Upper lobe of right lung (tissue), 1 donor: ENCODE measurements around the gene ZNF366. TPM values are rescaled to one million over a fixed set of nuclear protein-coding genes. Genes with fewer than 3 reads are reported as not detected.

ENCODE experiments used
- ATAC-seq: fragments of 200-7000 bp; cut with Tn5 transposase; one replicate; pipeline ENCODE4 v1.9.1; 2020; ENCODE audit warnings: mild to moderate bottlenecking, moderate library complexity
- DNase-seq: peaks from one replicate; pipeline ENCODE4 v3.0.0-alpha.2; 2020
- H3K27ac ChIP-seq: fragments of 200-600 bp; one replicate; pipeline ENCODE4 v1.8.0; 2022
- H3K27me3 ChIP-seq: fragments of 200-600 bp; one replicate; pipeline ENCODE4 v1.8.0; 2022; ENCODE audit warnings: mild to moderate bottlenecking
- H3K36me3 ChIP-seq: fragments of 200-600 bp; one replicate; pipeline ENCODE4 v1.8.0; 2022
- H3K4me1 ChIP-seq: fragments of 200-600 bp; one replicate; pipeline ENCODE4 v1.8.0; 2022
- H3K4me3 ChIP-seq: fragments of 200-600 bp; one replicate; pipeline ENCODE4 v1.8.0; 2022; ENCODE audit warnings: mild to moderate bottlenecking
- H3K9me3 ChIP-seq: fragments of 200-600 bp; one replicate; pipeline ENCODE4 v1.8.0; 2022
- CTCF ChIP-seq: fragments of 200-600 bp; IDR thresholded peaks from one replicate; pipeline ENCODE4 v1.8.0; 2022; ENCODE audit warnings: antibody characterized with exemption
- intact Hi-C: fragments of 100-400 bp; cut with DNase I; formaldehyde crosslinking; loops from one replicate; pipeline ENCODE4 v1.11.0; 2022
- total RNA-seq: library from RNA; stranded (reverse); fragmentation: NEBNext Ultra II Directional; extraction: Animal tissue kit (Norgen Biotek cat#: 25700); gene quantifications from one replicate; pipeline ENCODE4 v1.2.1, GENCODE V29; 2021
- donor health status: DM: no; HTN: yes; CAD: no; lungs with severe emphysema.

The ZNF366 gene
- total RNA-seq, 1 donor from 2014 or later: 12.2 TPM

GRCh38 chr5:72518001-72518683 lies 10.9 kb upstream of the ZNF366 start:
- Histone ChIP-seq H3K4me3 (no peak overlapping the region), H3K4me1 (peaks cover 12% of the 10 kb centered on the region), H3K9me3 (no peaks in the 10 kb centered on the region), H3K27ac (peak overlapping the region; percentile 70), H3K36me3 (no peaks in the 10 kb centered on the region), H3K27me3 (no peaks in the 10 kb centered on the region)
- intact Hi-C loops: no loop called here
- ATAC-seq (peak; percentile 91), DNase-seq (peak; percentile 74)
- TF ChIP-seq CTCF: no peak

DNA sequence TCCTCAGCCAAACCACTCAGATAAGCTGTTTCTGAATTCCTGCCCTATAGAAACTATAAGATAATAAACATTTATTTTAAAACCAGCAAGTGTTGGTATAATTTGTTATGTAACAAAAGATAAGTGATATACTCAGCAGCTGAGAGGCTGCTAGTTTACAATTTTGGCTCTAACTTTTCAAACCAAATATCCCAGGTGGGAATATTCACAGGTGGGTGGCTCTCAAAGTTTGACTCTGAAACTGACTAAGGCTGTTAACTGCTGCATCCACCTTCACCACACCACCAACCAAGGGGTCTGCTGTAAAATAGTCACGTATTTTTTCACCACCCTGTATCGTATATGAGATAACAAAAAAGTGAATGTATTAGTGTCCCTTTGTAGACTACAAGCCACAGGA lies 9.7 kb upstream of the ZNF366 start:
- Histone ChIP-seq H3K9me3 (no peaks in the 10 kb centered on the region), H3K27me3 (no peaks in the 10 kb centered on the region), H3K27ac (no peak overlapping the region), H3K4me1 (peaks cover 12% of the 10 kb centered on the region), H3K36me3 (no peaks in the 10 kb centered on the region), H3K4me3 (no peak overlapping the region)
- intact Hi-C loops: no loop called here
- no peak for ATAC-seq
- DNase-seq: no peak
- no peak for TF ChIP-seq CTCF

DNA sequence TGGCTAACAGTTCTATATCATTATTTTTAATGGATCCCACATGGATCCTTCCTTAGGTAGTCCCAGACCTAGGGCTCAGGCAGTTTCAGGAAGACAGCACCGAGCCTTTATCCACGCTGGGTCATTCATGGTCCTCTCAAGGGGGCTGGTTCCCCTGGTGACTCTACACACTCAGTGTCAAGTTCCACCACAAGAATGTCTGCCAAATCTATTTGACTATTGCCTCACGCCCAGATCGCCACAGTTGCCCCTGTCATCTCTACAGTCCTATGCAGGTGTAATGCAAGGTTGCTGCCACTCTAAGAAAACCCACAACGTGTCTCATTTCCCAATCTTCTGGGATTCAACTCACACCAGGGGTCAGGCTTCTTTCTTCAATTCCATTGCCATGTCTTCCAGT lies 8.0 kb upstream of the ZNF366 start:
- DNase-seq (no peak), ATAC-seq (no peak)
- intact Hi-C loops: no loop called here

GRCh38 chr5:72512593-72512860 lies 5.3 kb upstream of the ZNF366 start:
- DNase-seq: no peak

More for the DNA sequence above, 8.0 kb upstream of the ZNF366 start:
- Histone ChIP-seq H3K36me3 (no peaks in the 10 kb centered on the region), H3K27ac (no peak overlapping the region), H3K27me3 (no peaks in the 10 kb centered on the region), H3K4me1 (peaks cover 12% of the 10 kb centered on the region), H3K4me3 (no peak overlapping the region), H3K9me3 (no peaks in the 10 kb centered on the region)
- TF ChIP-seq CTCF: no peak

DNA sequence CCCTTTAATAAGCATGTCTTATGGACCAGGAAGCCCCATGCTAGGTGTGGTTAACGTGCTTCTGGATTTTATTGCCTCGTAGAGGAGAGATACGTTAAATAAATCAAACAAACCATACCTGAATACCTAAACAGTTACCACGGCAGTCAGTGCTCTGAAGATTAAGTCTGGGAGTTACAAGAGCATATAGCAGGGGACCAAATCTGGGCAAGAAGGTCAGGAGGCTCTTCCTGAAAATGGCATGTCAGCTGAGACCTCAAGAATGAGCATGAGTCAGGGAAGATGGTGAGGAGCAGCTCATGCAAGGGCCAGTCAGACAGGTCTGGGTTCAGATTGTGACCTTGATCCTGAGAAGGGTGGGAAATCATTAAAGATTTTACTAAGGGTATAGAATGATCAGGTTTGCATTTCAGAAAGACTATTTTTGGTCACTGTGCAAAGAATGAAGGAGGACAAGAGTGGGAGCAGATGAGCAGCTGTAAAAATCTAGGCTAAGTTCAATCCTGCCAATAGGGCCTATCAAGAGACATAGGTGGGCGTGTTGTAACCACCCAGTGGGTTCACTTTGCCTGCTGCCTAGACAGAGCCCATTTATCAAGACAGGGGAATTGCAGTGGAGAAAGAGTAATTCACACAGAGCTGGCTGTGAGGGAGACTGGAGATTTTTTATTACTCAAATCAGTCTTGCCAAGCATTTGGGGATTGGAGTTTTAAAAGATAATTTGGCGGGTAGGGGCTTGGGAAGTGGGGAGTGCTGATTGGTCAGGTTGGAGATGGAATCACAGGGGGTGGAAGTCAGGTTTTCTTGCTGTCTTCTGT lies 4.8 kb upstream of the ZNF366 start:
- H3K4me3 ChIP-seq: no peak overlapping the region
- no peaks in the 10 kb centered on the region for H3K36me3 ChIP-seq
- H3K9me3 ChIP-seq: no peaks in the 10 kb centered on the region
- no peak for TF ChIP-seq CTCF
- no peak for ATAC-seq
- peaks cover 19% of the 10 kb centered on the region for H3K4me1 ChIP-seq
- DNase-seq: no peak
- H3K27ac ChIP-seq: no peak overlapping the region
- no peaks in the 10 kb centered on the region for H3K27me3 ChIP-seq
- intact Hi-C loops: no loop called here

More at GRCh38 chr5:72512593-72512860, 5.3 kb upstream of the ZNF366 start:
- peaks cover 19% of the 10 kb centered on the region for H3K4me1 ChIP-seq
- H3K36me3 ChIP-seq: no peaks in the 10 kb centered on the region
- intact Hi-C loops: no loop called here
- H3K27ac ChIP-seq: no peak overlapping the region
- no peak overlapping the region for H3K4me3 ChIP-seq
- TF ChIP-seq CTCF: no peak
- no peak for ATAC-seq
- H3K27me3 ChIP-seq: no peaks in the 10 kb centered on the region
- H3K9me3 ChIP-seq: no peaks in the 10 kb centered on the region
